Measurements from ENCODE around the gene ASIC1.

Gene ASIC1

DNA sequence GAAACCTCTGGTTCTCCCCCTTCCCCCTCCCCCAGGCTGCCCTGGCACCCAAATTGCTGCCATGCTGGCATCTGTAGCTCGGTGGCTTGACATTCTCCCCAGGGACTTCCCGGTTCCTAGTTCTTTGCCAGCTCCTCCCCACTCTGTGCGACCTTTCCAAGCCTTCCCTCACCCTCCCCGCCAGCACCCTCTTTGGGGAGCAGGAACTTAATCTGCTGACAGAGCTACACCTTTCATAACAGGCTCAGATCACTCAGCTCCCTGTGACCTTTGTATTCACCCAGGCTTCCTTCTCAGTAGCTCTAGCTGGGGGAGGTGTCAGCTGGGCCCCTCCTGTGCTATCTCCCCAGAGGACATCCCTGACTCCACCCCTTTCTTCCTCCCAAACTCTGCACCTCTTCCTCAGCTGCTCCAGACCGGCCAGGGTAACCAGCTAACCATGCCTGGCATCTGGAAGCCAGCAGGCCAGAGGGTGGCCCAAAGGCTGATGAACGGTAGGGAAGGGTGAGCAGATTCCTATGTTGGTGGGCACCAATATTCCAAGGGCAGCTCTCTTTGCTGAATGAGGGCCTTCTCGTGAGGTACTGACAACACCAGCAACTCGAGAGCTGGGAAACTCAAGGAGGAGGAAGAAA is 52.8 kb downstream of the ASIC1 start:
- DNase-seq: peak; percentile 79 to 94 (median 90)

GRCh38 chr12:50110762-50111351 is 53.5 kb downstream of the ASIC1 start:
- DNase-seq: peak; percentile 65 to 86 (median 80)

DNA sequence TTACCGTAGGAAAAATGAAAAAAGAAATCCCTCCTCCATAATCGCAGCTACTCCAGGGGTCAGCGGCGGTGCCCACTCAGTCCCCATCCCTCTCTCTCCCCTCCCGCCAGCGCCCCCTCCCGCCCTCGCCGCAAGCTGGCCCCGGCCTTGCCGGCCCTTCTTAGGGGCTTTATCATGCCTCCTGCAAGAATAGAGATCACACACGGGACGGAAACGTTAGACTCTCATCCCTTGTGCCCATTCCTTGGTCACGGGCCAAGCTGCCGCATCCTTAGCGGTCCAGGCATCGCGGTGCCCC is 53.9 kb downstream of the ASIC1 start:
- DNase-seq: no peak

GRCh38 chr12:50111693-50112455 is 54.5 kb downstream of the ASIC1 start, which contains the start of gene COX14:
TSS of gene COX14 (plus strand) at chr12:50112236. CDS start at chr12:50120044, 7,808 bp downstream.
- peak; percentile 99 to 100 (median 100) for DNase-seq

GRCh38 chr12:50112456-50113218 is 55.2 kb downstream of the ASIC1 start:
- DNase-seq: peak; percentile 59 to 71 (median 67)

GRCh38 chr12:50117057-50117622 is 59.7 kb downstream of the ASIC1 start:
- DNase-seq: no peak

DNA sequence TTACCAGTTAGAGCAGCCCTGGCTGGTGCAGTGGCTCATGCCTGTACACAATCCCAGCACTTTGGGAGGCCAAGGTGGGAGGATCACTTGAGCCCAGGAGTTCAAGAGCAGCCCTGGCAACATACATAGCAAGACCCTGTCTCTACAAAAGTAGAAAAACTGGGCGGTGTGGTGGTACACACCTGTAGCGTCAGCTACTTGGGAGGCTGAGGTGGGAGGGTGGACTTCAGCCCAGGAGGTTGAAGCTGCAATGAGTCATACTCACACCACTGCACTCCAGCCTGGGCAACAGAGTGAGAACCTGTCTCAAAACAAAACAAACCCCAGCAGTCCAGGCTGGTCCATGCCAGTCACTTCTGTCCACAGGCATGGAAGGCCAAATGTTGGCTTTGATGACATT is 62.0 kb downstream of the ASIC1 start:
- no peak for DNase-seq

GRCh38 chr12:50120521-50120920 is 63.1 kb downstream of the ASIC1 start:
- DNase-seq: no peak

DNA sequence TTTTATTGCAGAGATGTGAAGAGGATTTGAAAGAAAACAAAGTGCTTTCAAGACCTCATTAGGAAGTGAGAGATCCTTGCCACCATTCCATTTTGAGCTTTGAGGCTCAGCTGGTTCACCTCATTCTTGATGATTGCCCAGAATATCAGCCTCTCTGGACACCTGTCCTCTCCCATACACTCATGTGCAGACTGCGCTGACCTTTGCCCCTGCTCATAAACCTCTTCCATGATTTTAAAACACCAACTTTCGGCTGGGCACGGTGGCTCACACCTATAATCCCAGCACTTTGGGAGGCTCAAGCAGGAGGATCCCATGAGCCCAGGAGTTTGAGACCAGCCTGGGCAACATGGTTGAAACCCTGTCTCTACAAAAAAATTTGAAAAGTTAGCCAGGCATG is 63.6 kb downstream of the ASIC1 start:
- no peak for DNase-seq

DNA sequence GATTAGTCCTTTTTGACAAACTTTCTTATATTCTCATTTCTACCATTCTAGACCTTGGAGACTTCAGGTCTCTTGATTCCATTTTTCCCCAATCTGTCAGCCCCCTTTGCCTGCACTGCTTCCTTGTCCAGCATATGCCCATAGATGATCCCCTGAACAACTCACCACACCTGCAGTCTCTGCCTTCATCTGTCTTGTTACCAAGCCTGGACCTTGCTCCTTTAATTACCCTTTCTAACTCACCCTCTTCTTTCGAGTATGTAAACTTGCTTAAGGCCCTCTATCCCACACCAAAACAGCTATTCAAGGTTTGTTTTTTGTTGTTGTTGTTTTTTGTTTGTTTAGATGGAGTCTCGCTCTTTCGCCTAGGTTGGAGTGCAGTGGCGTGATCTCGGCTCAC is 64.2 kb downstream of the ASIC1 start:
- no peak for DNase-seq

- DNase-seq: no peak
Measured at GRCh38 chr12:50123203-50123602, 65.8 kb downstream of the ASIC1 start.

- no peak for DNase-seq
Measured at GRCh38 chr12:50127546-50127945, 70.2 kb downstream of the ASIC1 start.

DNA sequence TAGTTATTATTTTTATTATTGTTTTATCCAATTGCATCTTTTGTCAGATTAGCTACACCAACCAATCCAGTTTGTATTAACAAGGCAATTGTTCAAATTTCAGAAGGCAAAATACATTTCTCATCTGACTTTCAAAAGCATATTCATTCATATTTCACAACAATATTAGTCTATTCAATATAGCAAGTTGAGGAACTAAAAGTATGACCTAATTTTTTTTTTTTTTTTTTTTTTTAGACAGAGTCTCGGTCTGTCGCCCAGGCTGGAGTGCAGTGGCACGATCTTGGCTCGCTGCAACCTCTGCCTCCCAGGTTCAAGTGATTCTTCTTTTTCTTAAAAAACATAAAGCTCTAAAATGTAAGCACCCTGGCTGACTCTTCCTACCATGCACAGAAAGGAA is 71.9 kb downstream of the ASIC1 start:
- peak in 2 of 4 experiments; percentile 53 to 63 for DNase-seq

- DNase-seq: peak in 3 of 4 experiments; percentile 24 to 71 (median 41)
Measured at GRCh38 chr12:50132505-50133135, 75.2 kb downstream of the ASIC1 start.
